Esophagus (tissue), 2 donors: ENCODE measurements around the gene RPL19. TPM values are rescaled to one million over a fixed set of nuclear protein-coding genes. Genes with fewer than 3 reads are reported as not detected.

ENCODE experiments used
- H3K27ac ChIP-seq, 2 donors: one replicate each; pipeline ENCODE4 v1.5.1; 2013; ENCODE audit warnings: low read depth in 2 of 2, mild to moderate bottlenecking in 2 of 2, inconsistent platforms in 1 of 2, low read length in 1 of 2, moderate library complexity in 1 of 2
- H3K27me3 ChIP-seq, 2 donors: one replicate each; pipeline ENCODE4 v1.6.1; 2013; ENCODE audit warnings: low read length in 2 of 2, control low read depth in 1 of 2, mild to moderate bottlenecking in 1 of 2; ENCODE audit not compliant: insufficient read depth in 2 of 2, control insufficient read depth in 1 of 2
- H3K36me3 ChIP-seq, 2 donors: one replicate each; pipeline ENCODE4 v1.6.1; 2013; ENCODE audit warnings: low read length in 1 of 2; ENCODE audit not compliant: control insufficient read depth in 2 of 2, insufficient read depth in 2 of 2
- H3K4me1 ChIP-seq, 2 donors: one replicate each; pipeline ENCODE4 v1.6.1; 2013; ENCODE audit warnings: low read length in 1 of 2; ENCODE audit not compliant: control insufficient read depth in 2 of 2, insufficient read depth in 2 of 2
- H3K4me3 ChIP-seq, 2 donors: one replicate each; pipeline ENCODE4 v1.5.1; 2013; ENCODE audit warnings: low read length in 2 of 2, mild to moderate bottlenecking in 2 of 2, low read depth in 1 of 2, moderate library complexity in 1 of 2
- H3K9me3 ChIP-seq, 2 donors: one replicate each; pipeline ENCODE4 v1.6.1; 2013; ENCODE audit warnings: mild to moderate bottlenecking in 2 of 2, low read depth in 1 of 2, low read length in 1 of 2, moderate library complexity in 1 of 2; ENCODE audit not compliant: control insufficient read depth in 2 of 2, insufficient read depth in 1 of 2
- WGBS, 2 donors: extraction: QIAGEN DNeasy Blood & Tissue Kit; methylation state at CpG; one replicate each; pipeline ENCODE4 v1.1.7; 2013; 5-methylcytosine and 5-hydroxymethylcytosine counted together
- polyA plus RNA-seq, 2 donors: library from polyadenylated mRNA; stranded (reverse); fragments of 200-250 nt; gene quantifications; one replicate each; pipeline ENCODE4 v1.2.3, GENCODE V29; 2013
- donor health status: healthy with polysubstance abuse.
- donor health status: Bipolar disorder and iron deficiency.

The RPL19 gene
- polyA plus RNA-seq, 2 donors = 2,441 to 3,049 TPM

- WGBS, 2 donors = 45 to 62% methylated on average over 1 of the region's 1 CpG
- H3K36me3 ChIP-seq = peaks cover 3 to 8% of the 10 kb centered on the region in 2 donors
- H3K4me3 ChIP-seq = no peak overlapping the region
- no peak overlapping the region for H3K27ac ChIP-seq
- no peaks in the 10 kb centered on the region for H3K4me1 ChIP-seq
- no peaks in the 10 kb centered on the region for H3K9me3 ChIP-seq
- no peaks in the 10 kb centered on the region for H3K27me3 ChIP-seq
Observed at GRCh38 chr17:39251997-39252396, 51.9 kb downstream of the RPL19 start.

- WGBS, 2 donors = 74 to 77% methylated on average over 7 of the region's 7 CpGs
- Histone ChIP-seq H3K9me3 (no peaks in the 10 kb centered on the region), H3K36me3 (peaks cover 3 to 8% of the 10 kb centered on the region in 2 donors), H3K27ac (no peak overlapping the region), H3K27me3 (no peaks in the 10 kb centered on the region), H3K4me1 (no peaks in the 10 kb centered on the region), H3K4me3 (no peak overlapping the region)
Observed at GRCh38 chr17:39252788-39253460, 52.8 kb downstream of the RPL19 start.

Other genes starting within 250 kb of the RPL19 start
- not detected for gene FBXO47, start 232.9 kb upstream of the RPL19 start, polyA plus RNA-seq
- 1 to 10 TPM; 4.7 to 6.0 TPM for gene PLXDC1, start 48.6 kb upstream of the RPL19 start, polyA plus RNA-seq
- not detected for gene ARL5C, start 34.1 kb upstream of the RPL19 start, polyA plus RNA-seq
- 1 to 10 TPM; 1.6 to 2.6 TPM for gene CACNB1, start 2.6 kb upstream of the RPL19 start, polyA plus RNA-seq
- under 1 TPM; 0.06 to 0.07 TPM for gene STAC2, start 25.7 kb downstream of the RPL19 start, polyA plus RNA-seq
- 1 to 10 TPM; 2.3 to 3.8 TPM for gene FBXL20, start 201.3 kb downstream of the RPL19 start, polyA plus RNA-seq